GM18498 (cell line): ENCODE measurements around the gene KCNK17.

Experiments used
- ATAC-seq: cut with Tn5 transposase; IDR thresholded peaks from one replicate; pipeline ENCODE4 v1.9.1; 2021; ENCODE audit warnings: mild to moderate bottlenecking, moderate library complexity; ENCODE audit not compliant: unreplicated experiment

KCNK17 gene

DNA sequence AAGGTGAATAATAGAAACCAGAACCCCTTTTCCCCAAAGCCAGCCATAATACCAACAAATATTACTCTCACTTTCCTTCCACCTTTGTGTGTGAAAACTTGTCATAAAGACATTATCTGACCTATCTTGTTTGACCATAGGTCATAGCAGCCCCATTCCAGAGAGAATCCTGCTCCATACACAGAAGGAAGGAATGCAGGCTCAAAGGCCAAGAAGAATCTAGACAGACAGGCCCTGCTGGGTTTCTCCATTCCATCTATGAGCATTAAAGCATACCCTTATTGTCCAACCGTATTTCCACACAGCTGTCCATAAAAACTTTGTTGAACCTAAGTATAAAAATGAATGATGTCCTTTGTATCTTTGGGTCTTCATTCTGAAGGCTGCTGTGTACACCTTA is 44.3 kb downstream of the KCNK17 start:
- no peak for ATAC-seq

DNA sequence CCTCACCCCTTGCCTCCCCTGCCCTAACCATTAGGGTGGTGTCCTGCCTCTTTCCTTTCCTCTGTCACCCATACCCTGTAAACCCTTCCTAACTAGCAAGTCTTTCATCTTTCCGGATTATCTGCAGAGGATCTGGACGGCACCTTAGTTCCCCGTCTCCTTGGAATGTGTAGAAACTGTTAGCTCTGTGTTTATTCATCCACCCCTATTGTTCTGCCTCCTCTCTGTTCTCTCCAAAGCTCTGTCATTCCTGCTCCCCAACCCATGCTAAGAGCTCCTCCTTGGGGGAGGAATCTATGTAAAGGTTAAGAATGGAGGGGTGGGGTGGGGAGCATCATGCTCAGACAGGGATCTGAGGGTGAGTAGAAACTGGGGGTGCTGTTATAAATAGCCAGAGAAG is 45.5 kb downstream of the KCNK17 start:
- no peak for ATAC-seq

DNA sequence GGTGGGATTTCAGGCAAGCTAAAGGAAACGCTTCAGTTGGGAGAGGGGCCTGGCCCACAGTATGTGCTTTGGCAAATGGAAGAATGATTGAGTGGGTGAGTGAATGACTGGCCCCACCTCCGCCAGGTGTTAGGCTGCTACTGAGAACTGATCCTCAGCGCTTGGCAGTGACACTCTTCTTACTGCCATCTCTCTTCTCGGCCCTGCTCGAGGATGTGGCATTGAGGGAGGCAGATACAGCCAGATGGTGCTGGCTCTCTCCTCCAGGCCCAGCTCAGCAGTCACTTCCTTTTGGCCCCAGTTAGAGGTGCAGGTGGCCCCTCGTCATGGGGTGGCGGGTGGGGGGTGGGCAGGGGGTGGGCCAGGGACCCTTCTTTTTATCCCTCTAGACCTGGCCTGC is 46.0 kb downstream of the KCNK17 start:
- no peak for ATAC-seq

DNA sequence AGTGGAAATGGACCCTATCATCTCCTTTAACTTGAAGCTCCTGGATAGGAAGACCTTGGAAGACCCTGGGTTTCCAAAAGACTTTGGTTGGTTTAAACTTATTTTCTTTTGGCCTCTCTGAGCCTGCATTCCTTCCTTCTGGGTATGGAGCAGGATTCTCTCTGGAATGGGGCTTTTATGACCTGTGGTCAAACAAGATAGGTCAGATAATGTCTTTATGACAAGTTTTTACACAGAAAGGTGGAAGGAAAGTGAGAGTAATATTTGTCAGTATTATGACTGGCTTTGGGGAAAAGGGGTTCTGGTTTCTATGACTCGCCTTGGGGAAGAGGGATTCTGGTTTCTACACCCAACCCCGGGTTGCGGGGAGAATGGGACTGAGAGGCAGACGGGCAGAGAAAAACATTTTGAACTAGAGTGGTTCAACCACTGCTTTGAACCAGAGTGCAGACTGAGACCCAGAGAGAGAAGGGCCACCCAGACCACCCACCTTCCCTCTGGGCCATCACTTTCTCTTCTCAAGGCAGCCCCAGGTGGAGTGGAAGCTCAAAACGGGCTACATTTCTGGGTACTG is 47.4 kb downstream of the KCNK17 start:
- no peak for ATAC-seq

DNA sequence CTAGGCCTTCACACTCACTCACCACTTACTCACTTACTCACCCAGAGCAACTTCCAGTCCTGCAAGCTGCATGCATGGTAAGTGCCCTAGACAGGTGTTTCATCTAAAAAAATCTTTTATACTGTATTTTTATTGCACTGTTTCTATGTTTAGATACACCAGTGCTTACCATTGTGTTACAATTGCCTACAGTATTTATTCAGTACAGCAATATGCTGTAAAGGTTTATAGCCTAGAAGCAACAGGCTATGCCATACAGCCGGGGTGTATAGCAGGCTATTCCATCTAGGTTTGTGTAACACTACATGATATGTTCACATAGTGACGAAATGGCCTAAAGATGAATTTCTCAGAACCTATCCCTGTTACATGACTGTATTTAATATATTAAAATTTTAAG is 47.8 kb downstream of the KCNK17 start:
- no peak for ATAC-seq

DNA sequence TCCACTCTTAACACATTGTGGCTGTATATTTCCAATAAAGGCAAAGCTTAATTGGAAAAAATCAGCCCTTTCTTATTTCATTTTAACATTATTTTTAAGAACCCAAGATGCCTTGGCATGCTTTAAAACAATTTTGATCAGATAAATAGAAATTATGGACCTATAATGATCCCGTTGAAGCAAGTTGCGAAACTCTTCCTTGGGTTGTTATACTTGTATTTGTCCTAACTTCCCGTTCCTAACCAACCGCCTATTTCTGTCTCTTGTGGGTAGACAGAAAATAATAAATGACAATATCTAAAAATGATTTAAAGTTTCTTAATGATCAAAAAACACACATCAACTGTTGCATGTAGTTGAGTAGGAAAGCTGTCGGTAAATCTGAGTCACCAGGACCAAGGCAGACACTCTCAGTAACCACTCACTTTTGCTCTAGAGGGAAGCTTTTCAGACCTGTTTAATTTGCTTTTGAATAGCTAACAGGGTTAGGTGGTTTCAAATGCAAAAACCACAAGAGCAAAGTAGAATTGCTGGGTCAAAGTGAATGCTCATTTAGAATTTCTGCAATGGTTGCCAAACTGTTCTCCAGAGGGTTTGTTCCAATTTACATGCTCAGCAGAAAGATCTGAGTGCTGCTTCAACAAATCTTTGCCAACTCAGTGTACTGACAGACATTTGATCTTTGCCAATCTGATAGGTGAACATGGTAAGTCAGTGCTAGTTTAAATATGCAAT is 50.7 kb downstream of the KCNK17 start:
- ATAC-seq, result no peak

DNA sequence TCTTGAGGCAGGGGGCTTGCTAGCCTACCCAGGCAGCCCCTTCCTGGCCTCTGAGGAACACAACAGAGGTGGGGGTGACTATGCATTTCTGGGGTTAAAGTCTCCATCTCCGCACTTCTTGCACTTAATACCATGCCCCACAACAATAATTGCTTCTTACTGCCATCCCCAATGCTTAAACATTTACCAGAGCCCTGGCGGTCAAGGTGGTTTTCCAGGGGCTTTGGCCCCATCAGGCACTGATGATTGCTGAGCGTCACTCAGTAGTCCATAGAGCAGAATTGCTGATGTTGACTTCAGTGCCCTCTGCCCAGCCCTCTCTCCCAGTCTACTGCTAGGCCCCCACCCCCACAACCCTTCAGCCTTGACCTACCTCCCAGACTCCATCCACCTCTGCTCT is 52.5 kb downstream of the KCNK17 start:
- no peak for ATAC-seq

DNA sequence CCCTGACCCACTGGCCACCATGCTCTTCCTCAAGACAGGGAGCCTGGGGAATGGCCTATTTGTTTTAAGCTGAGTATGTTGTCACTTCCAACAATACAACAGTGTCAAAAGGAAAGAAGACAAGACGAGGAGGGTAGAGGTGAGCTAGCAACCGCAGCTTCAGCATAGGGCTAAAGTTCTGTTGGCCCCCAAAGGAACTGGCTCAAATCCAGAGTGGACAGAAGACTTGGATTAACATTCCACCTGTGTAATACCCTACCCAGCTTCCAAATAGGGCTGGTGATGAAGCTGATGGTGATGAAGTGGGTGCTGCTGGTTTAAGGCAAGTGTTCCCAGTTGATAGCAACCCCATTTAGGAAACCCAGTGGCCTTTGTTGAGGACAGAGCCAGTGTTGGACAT is 53.3 kb downstream of the KCNK17 start:
- ATAC-seq, result no peak

DNA sequence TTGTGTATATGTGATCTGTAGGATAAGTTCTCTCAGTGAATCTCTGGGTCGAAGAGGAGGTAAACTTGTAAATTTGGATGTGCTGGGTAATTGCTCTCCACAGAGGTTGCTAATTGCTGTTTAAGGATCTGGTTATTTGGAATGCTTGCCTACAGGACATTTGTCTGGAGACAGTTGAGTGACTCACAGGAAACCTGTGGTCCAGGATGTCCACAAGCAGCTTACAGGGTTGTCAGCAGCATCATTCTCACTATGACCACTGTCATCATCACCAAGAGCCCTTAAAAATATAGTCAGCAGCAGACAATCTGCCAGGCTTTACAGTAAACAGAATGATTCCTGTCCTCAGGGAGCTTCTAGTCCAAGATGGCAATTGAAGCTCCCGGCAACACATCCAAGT is 53.8 kb downstream of the KCNK17 start:
- no peak for ATAC-seq

DNA sequence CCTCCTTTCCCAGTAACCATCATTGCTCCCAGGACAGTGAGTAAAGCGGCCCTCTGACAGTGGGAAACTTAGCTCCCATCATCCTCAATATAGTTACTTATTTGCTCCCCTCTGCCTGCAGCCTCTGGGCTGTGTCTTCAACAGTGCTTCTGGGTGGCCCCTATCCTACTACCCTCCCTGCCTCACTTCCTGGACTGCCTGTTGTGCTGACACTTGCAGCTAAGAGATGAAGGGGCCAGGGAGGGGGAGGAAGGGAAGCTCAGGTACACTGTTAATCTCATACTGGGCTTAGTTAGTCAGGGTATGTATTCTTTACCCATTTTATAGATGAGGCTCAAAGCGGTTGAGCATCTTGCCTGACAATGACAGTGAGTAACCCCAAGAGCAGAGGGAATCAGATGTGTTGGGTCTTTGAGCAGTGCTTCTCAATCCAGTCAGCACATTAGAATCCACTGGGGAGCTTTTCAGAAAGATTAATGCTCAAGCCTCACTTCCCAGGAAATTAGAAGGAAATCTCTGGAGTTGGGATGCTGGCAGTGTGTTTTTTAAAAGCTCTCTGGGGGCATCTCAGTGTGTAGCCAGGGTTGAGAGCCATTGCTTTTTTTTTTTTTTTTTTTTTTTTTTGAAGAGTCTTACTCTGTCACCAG is 57.8 kb downstream of the KCNK17 start:
- ATAC-seq, result no peak

DNA sequence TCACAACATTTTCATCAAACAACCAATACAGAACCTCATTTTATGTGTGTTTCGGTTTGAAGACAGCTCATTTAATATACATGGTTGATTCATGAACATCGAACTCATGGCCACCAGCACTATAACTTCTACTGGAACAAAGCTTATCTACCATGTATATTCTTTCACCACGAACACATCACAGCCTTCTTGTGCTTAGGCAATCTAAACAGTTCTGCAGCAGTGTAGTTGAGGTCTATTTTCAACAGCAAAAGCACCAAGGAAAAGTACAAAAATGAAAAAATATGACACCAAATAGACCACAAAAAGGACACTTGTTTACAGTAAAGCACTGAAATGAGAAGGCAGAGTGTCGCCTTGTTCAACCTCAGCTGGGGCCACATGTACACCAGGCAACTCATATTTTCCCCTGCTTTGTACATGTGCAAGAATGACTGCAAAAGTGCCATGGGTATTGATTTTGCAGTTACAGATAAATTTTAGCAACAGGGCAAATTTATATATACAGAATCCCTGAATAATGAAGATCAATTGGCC is 59.2 kb downstream of the KCNK17 start:
- ATAC-seq, result no peak

DNA sequence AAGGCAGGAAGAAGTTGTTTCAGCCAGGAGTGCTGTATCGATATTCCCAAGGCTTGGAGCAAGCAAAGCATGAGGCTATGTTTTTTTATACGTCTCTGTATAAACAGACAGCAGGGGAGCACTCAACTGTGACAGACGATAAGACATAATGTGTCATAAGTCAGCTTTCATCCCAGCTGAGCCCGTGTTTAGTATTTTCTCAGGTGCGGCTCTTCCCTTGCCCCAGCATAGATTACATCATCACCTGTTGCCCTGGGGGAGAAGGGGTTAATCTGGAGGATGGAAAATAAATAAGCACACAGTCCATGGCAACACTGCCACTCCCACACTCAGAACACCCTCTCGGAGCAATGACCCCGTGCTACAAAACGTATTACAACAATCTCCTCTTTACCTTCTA is 62.8 kb downstream of the KCNK17 start:
- ATAC-seq, result no peak

DNA sequence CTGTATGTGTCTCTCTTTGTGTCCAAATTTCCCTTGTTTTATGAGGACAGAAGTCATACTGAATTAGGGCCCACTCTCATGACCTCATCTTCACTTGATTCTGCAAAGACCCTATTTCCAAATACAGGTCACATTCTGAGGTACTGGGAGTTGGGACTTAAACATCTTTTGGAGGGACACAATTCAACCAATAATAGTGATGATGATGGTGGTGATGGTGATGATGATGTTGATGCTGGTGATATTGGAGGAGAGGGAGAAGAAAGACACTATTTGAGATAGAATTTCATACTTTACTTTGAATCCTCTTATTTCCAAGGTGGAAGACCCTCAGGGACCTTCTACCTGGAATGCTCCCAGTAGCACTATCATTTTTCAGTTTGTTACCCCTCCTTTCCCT is 63.7 kb downstream of the KCNK17 start:
- no peak for ATAC-seq

DNA sequence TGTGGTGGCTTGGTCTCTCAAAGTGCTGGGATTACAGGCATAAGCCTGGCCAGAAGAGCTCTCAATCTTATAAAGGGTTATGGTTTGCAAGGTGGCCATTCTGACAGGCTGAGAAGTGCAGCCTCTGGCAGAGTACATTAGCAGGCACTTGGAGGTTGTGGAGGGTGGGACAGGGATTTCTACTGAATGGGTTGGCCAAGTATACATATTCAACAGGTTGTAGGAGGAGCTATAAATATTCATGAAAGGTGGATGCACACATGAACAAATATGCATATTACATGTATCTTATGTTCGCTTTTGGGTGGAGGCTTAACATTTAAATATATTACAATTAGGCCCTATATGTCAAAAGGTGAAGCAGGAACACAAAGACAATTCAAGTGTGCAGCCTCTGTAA is 64.9 kb downstream of the KCNK17 start:
- no peak for ATAC-seq
